ENCODE measurements around the gene RNASEH2A.
"Not testable (repeated sequence)": the region's sequence is repeated elsewhere in the genome, so short reads cannot be mapped to it uniquely, and the experiment has no call there.

The RNASEH2A gene

DNA sequence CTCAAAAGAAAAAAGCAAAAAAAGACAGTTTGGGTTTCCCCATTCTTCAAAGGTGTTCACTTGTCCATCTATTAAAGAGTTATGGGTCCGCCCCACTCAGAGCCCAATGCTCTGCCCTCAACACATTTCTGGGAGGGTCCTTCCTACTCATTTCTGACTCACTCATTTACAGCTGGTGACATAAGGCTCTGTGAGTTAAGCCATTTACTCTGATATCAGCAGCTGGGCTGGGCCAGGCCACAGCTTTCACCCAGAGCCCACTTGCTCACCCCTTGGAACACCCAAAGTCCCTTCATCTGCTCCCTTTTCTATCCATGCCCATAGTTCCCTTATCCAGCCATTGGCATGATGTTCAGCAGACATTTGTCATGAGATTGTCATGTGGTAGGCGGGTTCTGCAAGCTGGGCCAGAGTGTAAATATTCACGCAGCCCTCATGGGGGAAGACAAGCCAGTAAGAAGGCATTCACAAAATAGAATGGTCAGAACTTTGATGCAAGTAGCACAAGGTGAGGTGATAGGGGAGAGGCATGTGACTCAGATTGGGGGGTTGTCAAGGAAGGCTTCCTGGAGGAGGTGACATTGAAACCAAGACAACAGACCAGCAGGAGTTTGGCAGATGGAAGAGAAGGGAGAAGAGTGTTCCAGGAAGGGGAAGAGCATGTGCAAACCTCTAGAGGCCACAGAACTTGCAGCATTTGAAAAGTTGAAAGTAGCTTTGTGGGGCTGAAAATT lies 37.8 kb downstream of the RNASEH2A start:
- H3K4me2 ChIP-seq (ENCODE audit: low read length), result no peak overlapping the region
- TF ChIP-seq EZH2 (IDR thresholded peaks at IDR 0.05; ENCODE audit: borderline replicate concordance, low read length), result no peak
- TF ChIP-seq, protein P1, sequence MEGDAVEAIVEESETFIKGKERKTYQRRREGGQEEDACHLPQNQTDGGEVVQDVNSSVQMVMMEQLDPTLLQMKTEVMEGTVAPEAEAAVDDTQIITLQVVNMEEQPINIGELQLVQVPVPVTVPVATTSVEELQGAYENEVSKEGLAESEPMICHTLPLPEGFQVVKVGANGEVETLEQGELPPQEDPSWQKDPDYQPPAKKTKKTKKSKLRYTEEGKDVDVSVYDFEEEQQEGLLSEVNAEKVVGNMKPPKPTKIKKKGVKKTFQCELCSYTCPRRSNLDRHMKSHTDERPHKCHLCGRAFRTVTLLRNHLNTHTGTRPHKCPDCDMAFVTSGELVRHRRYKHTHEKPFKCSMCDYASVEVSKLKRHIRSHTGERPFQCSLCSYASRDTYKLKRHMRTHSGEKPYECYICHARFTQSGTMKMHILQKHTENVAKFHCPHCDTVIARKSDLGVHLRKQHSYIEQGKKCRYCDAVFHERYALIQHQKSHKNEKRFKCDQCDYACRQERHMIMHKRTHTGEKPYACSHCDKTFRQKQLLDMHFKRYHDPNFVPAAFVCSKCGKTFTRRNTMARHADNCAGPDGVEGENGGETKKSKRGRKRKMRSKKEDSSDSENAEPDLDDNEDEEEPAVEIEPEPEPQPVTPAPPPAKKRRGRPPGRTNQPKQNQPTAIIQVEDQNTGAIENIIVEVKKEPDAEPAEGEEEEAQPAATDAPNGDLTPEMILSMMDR (IDR thresholded peaks at IDR 0.05; ENCODE audit: low read length), result no peak

GRCh38 chr19:12846613-12847012 lies 40.2 kb downstream of the RNASEH2A start:
- H3K4me3 ChIP-seq (ENCODE audit: low read depth, low read length, poor library complexity, severe bottlenecking); H3F3A ChIP-seq (ENCODE audit: insufficient read depth, low read length); H4K20me1 ChIP-seq (ENCODE audit: insufficient read depth, low read length); H3K9me2 ChIP-seq (ENCODE audit: low read depth, low read length); H3K9ac ChIP-seq (ENCODE audit: low read length); H3K79me2 ChIP-seq (ENCODE audit: insufficient read depth, low read length); H3K9me3 ChIP-seq (ENCODE audit: low read length); H3K27ac ChIP-seq (ENCODE audit: low read depth, low read length, poor library complexity, severe bottlenecking); H3K4me1 ChIP-seq (ENCODE audit: insufficient read depth, low read length, severe bottlenecking); H3K4me2 ChIP-seq (ENCODE audit: low read length); H2AFZ ChIP-seq (ENCODE audit: low read length); H3K27me3 ChIP-seq (ENCODE audit: insufficient read depth, low read length): not testable (repeated sequence)
- peaks cover 35% of the 10 kb centered on the region for H3K36me3 ChIP-seq (ENCODE audit: insufficient read depth, low read length)

More for the DNA sequence above, 37.8 kb downstream of the RNASEH2A start:
- Histone ChIP-seq H3F3A (ENCODE audit: insufficient read depth, low read length) (0 out of 2 replicates have a peak, but pooled peaks cover 7% of the 10 kb centered on the region), H4K20me1 (ENCODE audit: insufficient read depth, low read length) (no peaks in the 10 kb centered on the region), H3K27ac (ENCODE audit: low read depth, low read length, poor library complexity, severe bottlenecking) (no peak overlapping the region), H3K27me3 (ENCODE audit: insufficient read depth, low read length) (no peaks in the 10 kb centered on the region), H3K4me3 (ENCODE audit: low read depth, low read length, poor library complexity, severe bottlenecking) (no peak overlapping the region), H3K9me3 (ENCODE audit: low read length) (no peaks in the 10 kb centered on the region), H2AFZ (ENCODE audit: low read length) (no peak overlapping the region), H3K4me1 (ENCODE audit: insufficient read depth, low read length, severe bottlenecking) (peaks cover 28% of the 10 kb centered on the region), H3K9me2 (ENCODE audit: low read depth, low read length) (no peaks in the 10 kb centered on the region), H3K9ac (ENCODE audit: low read length) (no peak overlapping the region), H3K79me2 (ENCODE audit: insufficient read depth, low read length) (no peaks in the 10 kb centered on the region), H3K36me3 (ENCODE audit: insufficient read depth, low read length) (peaks cover 43% of the 10 kb centered on the region)

GRCh38 chr19:12847159-12848139 lies 41.1 kb downstream of the RNASEH2A start:
- peak overlapping the region; percentile 17 for H3K4me3 ChIP-seq (ENCODE audit: low read depth, low read length, poor library complexity, severe bottlenecking)
- H3K9me3 ChIP-seq (ENCODE audit: low read length), result no peaks in the 10 kb centered on the region
- no peak overlapping the region for H3K27ac ChIP-seq (ENCODE audit: low read depth, low read length, poor library complexity, severe bottlenecking)
- H3K36me3 ChIP-seq (ENCODE audit: insufficient read depth, low read length), result peaks cover 37% of the 10 kb centered on the region
- H3F3A ChIP-seq (ENCODE audit: insufficient read depth, low read length), result no peaks in the 10 kb centered on the region
- no peak for TF ChIP-seq EZH2 (IDR thresholded peaks at IDR 0.05; ENCODE audit: borderline replicate concordance, low read length)
- TF ChIP-seq, protein P1 (IDR thresholded peaks at IDR 0.05; ENCODE audit: low read length), result peak; percentile 98
- H4K20me1 ChIP-seq (ENCODE audit: insufficient read depth, low read length), result no peaks in the 10 kb centered on the region
- H3K4me1 ChIP-seq (ENCODE audit: insufficient read depth, low read length, severe bottlenecking), result peaks cover 9% of the 10 kb centered on the region
- H3K9me2 ChIP-seq (ENCODE audit: low read depth, low read length), result no peaks in the 10 kb centered on the region
- H3K79me2 ChIP-seq (ENCODE audit: insufficient read depth, low read length), result no peaks in the 10 kb centered on the region
- no peak overlapping the region for H2AFZ ChIP-seq (ENCODE audit: low read length)
- peak overlapping the region; percentile 54 for H3K4me2 ChIP-seq (ENCODE audit: low read length)
- no peaks in the 10 kb centered on the region for H3K27me3 ChIP-seq (ENCODE audit: insufficient read depth, low read length)
- H3K9ac ChIP-seq (ENCODE audit: low read length), result no peak overlapping the region; the same call in 1 of the 2 replicates

Data from OCI-LY1 (cell line).